HG03135 (cell line): ENCODE data around the gene TOB2.

Experiments
- ATAC-seq: cut with Tn5 transposase; IDR thresholded peaks from one replicate; pipeline ENCODE4 v1.9.1; 2021; ENCODE audit warnings: mild to moderate bottlenecking, moderate library complexity; ENCODE audit not compliant: unreplicated experiment

The TOB2 gene

GRCh38 chr22:41446639-41447434 is at the start of gene TOB2:
TOB2 (minus strand) TSS chr22:41446801; CDS start chr22:41437345, 9,456 bp downstream.
- peak; percentile 37 for ATAC-seq

- ATAC-seq: no peak
These were observed 44.9 kb upstream of the TOB2 start for GRCh38 chr22:41491374-41492100.

- ATAC-seq: no peak
These were observed 42.2 kb upstream of the TOB2 start for GRCh38 chr22:41488596-41489385.

- no peak for ATAC-seq
These were observed 41.5 kb upstream of the TOB2 start for GRCh38 chr22:41488076-41488475.

- no peak for ATAC-seq
These were observed 40.7 kb upstream of the TOB2 start for GRCh38 chr22:41487037-41487935.

- ATAC-seq: no peak
These were observed 38.4 kb upstream of the TOB2 start for GRCh38 chr22:41485033-41485432.

GRCh38 chr22:41482319-41482935 is 35.8 kb upstream of the TOB2 start:
- no peak for ATAC-seq

- ATAC-seq: no peak
These were observed 35.3 kb upstream of the TOB2 start for GRCh38 chr22:41481925-41482318.

- no peak for ATAC-seq
These were observed 34.7 kb upstream of the TOB2 start for GRCh38 chr22:41481131-41481830.

- ATAC-seq: no peak
These were observed 33.8 kb upstream of the TOB2 start for GRCh38 chr22:41480397-41480735.

GRCh38 chr22:41479671-41480396 is 33.2 kb upstream of the TOB2 start:
- no peak for ATAC-seq

GRCh38 chr22:41478891-41479521 is 32.4 kb upstream of the TOB2 start:
- no peak for ATAC-seq

- no peak for ATAC-seq
These were observed 31.9 kb upstream of the TOB2 start for GRCh38 chr22:41478473-41478872.

- ATAC-seq: no peak
These were observed 28.4 kb upstream of the TOB2 start for GRCh38 chr22:41474872-41475451.

- no peak for ATAC-seq
These were observed 25.0 kb upstream of the TOB2 start for GRCh38 chr22:41471568-41471967.

- no peak for ATAC-seq
These were observed 24.3 kb upstream of the TOB2 start for GRCh38 chr22:41470886-41471285.

- ATAC-seq: peak; percentile 14
These were observed 22.7 kb upstream of the TOB2 start for GRCh38 chr22:41469218-41469851.
